Fibroblast of skin of abdomen (primary cell): ENCODE data around the gene ZNF595.
"Not testable (repeated sequence)": the region's sequence is repeated elsewhere in the genome, so short reads cannot be mapped to it uniquely, and the experiment has no call there.

Experiments used
- DNase-seq: peaks from one replicate; pipeline ENCODE4 v3.0.0-alpha.2; 2013

ZNF595 gene

DNA sequence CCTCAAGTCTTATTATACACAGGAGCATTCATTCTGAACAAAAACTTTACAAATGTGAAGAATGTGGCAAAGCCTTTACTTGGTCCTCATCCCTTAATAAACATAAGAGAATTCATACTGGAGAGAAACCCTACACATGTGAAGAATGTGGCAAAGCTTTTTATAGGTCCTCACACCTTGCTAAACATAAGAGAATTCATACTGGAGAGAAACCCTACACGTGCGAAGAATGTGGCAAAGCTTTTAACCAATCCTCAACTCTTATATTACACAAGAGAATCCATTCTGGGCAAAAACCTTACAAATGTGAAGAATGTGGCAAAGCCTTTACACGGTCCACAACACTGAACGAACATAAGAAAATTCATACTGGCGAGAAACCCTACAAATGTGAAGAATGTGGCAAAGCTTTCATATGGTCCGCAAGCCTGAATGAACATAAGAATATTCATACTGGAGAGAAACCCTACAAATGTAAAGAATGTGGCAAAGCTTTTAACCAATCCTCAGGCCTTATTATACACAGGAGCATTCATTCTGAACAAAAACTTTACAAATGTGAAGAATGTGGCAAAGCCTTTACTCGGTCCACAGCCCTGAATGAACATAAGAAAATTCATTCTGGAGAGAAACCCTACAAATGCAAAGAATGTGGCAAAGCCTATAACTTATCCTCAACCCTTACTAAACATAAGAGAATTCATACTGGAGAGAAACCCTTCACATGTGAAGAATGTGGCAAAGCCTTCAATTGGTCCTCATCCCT is 33.6 kb downstream of the ZNF595 start:
- not testable (repeated sequence) for DNase-seq

DNA sequence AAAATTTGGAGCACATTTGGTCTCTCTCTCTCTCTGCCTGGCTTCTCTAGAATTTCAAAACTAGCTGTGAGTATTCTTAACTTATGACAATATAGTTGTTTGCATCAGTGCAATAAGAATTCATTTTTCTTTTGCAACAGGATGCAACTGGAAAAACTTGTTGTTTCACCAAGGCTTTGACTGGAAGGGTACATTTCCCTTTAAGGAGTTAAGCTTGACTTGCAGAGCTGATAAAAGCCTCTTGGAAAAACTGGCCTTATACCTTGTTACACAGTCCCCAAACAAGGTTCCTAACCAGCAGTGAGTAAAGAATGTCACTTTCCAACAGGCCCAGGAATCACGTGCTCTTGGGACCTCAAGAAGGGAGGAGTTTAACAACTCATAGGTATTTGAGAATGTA is 45.3 kb downstream of the ZNF595 start:
- no peak for DNase-seq

DNA sequence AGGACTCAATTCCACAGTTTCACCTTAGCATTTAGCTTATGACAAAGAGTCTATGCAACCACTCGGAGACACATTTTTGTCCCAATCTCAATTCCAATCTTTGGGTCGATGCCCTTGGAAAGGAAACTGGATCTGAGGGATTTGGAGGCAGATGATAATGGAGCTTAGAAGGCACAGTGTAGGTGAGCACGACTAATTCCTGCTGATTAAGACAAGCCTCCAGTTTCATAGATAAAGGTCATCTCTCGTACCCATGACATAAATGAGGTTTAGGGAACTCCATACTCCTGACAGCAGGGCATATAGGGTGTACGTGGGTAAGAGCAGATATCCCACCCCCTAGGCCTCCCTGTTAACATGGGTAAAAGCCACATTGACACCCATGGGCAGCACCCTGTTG is 46.7 kb downstream of the ZNF595 start:
- no peak for DNase-seq

- no peak for DNase-seq
Measured at GRCh38 chr4:107083-107443, 53.9 kb downstream of the ZNF595 start.

DNA sequence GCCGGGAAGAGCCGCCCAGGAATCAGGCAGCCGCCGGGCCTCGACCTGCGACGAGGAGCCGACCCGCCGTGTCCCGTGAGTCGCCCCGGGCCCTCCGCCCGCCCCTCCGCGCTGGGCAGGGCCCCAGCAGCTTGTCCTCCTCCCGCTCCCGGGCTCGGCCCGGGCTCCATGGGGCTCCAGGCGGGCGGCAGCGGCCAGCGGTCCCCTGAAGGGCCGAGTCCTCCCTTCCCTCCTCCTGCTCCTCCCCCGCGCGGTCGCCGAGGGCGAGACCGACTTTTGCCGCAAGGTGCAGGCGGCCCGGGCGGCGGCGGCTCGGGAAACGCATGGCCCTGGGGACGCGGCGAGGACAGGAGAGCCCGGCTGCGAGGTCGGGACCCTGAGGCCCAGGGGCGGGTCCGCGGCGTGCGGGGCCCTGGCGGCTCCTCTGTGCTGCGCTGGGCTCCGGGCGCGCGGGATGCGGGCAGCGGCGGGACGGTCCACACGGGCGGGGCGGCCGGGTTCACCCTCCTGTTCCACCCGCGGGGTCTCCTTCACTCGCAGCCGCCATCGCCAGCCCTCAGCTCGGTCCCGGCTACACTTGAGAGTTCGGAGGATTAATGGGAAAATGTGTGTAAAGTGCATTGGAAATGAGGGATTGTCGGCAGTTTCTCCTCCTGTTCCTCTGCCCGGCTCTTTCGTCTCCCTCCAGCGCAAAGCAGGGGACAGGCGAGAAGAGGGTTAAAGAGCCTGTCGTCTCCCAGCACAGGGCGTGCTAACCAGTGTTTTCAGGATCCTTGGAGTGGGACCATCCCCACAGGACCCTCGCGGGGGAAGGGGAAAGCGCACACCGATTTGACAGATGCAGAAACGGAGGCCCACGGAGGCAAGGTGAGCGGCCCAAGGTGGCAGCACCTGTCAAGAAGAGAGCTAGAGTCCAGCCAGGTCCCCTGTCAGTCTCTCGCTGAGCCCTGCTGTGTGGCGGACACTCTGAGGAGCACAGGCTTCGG is 54.6 kb downstream of the ZNF595 start:
- no peak for DNase-seq

DNA sequence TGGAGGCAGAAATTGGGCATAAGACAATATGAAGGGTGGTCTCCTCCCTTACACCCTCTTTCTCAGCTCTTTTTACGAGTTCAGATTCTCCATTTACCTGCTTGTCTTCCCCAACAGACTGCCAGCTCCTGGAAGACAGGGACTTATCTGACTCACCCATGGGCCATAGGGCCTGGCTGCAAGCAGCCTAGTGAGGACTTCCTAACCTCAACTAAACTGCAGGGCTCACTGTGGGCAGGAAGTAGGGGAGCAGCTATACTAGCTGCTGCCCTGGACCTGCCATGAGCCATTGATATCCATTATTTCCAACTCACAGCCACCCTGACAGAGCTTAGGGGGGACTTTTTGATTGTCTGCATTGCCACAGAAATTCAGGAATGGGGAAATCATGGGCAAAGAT is 59.6 kb downstream of the ZNF595 start:
- no peak for DNase-seq

GRCh38 chr4:113732-114131 is 60.6 kb downstream of the ZNF595 start:
- no peak for DNase-seq

DNA sequence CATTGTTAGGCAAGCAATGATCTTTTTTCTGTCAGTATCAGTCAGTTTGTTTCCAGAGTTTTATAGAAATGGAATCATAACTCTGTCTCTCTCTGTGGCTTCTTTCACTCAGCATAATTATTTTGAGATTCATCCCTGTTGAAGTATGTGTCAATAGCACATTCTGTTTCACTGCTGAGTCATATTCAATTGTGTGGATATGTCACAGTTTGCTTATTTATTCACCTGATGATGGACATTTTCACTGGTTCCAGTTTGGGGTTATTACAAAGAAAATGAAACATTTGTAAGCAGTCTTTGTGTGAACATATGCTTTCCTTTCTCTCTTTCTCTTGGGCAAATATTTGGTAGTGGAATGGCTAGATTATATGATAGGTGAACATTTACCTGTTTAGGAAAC is 61.0 kb downstream of the ZNF595 start:
- DNase-seq: no peak

- no peak for DNase-seq
Measured at GRCh38 chr4:116499-116898, 63.4 kb downstream of the ZNF595 start.

- DNase-seq: no peak
Measured at GRCh38 chr4:120616-121015, 67.5 kb downstream of the ZNF595 start.

DNA sequence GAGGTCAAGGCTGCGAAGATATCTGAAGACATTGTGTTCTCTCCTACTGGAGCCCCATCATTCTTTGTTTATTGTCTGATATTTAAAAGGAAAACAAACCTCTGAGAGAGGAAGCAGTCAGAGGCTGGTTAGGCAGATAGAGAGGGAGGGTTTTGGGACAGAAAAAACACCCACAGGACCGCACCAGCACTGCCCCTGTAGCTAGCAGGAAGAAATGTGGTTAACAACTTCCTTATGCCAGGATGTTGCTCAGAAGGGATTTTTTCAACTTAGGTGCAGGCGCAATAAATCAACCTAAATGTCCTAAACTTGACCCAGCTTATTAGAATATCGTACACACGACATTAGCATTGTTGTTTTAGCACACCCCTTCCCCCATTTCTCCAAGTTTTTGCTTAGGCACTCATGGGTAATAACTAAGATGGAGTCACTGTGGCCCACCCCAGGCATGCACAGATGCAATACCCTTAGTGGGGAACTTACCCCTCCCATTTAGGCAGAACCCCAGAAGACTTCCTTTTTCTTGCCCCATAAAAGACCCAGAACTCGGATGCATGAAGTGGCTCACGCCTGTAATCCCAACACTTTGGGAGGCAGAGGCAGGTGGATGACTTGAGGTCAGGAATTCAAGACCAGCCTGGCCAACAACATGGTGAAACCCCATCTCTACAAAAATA is 68.4 kb downstream of the ZNF595 start:
- DNase-seq: no peak

DNA sequence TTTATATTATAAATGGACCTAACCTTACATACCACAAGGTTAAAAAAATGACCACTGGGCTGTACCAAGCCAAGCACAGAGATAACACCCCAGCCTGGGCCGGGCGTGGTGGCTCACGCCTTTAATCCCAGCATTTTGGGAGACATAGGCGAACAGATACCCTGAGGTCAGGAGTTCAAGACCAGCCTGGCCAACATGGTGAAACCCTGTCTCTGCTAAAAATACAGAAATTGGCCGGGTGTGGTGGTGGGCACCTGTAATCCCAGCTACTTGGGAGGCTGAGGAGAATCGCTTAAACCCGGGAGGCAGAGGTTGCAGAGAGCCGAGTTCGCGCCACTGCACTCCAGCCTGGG is 70.8 kb downstream of the ZNF595 start:
- not testable (repeated sequence) for DNase-seq

DNA sequence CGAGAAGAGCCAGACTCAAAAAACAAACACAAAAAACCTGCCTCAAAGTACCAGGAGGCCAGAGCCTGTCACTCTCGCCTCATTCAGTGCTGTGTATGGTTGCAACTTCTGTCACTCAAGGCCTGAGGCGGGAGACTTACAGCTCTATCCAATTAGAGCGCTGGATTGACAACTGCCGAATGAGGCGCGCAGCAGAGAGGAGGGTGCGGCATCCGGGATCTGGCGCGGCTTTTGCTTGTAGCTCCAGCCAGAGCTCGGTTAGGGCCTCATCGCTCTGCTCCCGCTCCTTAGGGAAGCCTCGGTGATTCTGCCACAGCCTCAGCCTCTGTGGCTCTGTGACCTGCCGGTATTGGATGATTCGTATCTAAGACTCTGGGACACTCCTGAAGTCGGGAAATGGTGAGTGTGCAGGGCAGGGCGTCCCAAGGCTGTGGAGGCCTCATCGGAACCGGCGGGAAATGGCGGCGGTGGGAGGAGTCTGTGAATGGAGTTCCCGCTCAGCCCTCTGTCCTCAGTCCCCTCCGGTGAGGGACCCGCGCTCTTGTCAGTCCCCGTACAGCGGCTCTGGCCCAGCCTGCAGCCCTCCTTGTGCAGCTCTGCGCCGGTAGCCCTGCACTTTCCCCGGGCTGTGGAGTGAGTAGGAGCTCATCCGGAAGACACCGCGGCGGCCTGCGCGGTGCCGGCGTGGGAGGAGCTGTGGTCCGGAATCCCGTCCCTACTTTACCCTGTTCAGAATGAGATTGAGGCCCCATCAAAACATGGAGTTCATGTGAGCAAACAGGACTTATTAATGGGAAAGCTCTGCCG is 71.4 kb downstream of the ZNF595 start, which contains the start of gene ZNF718:
Gene ZNF718, plus strand, starts transcription at position 227 of the 807 bp plus-strand sequence. Its CDS starts 170 bp downstream, at position 397.
- DNase-seq: peak; percentile 96

DNA sequence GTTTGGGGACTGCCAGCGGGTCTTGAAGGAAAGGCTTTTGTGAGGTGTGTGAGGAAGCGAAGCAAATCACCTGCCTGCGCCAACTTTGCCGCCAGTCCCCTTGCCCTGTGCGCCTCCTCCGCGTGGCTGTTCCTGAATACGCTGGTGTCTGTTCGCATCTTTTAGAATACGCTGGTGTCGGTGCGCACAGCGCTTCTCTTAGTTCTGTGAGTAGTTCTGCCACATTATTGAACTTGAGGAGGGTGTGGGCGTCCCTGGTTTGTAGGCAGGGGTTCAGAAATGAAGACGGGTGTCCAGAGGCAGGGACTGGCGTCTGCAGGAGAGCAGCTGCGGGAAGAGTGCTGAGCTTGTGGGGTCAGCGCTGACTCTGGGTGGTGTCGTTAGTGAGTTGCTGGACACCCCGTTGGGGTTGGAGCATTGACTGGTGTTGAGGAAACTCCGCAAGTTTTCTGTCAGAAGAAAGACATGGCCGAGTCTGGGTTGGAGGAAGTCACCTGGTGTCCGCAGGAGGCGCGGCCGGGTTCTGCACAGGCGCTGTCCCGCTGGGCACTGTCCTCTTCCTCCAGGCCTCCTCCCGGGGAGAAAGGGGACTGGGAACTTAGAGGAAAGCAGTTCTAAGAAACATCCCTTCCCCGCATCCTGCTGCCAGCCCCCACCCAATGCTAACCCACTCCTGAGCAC is 72.1 kb downstream of the ZNF595 start:
- no peak for DNase-seq

DNA sequence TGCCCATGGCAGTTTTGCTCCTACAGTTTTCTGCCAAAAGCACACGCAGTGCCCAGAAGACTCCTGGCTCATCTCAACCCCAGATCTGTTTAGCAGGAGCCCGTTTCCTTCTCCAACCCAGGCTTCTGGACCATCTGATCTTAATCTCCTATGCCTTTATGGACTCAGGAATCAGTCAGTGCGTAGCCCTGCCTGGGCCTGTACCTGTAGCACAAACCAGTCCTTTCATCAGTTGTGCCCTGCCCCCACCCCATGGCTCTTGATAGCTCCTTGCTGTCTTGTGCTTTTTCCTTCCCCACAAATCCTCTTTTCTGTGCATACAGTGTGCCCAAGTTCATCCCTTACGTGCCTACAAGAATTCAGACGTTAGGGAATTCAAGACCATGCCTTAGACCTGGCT is 72.7 kb downstream of the ZNF595 start:
- DNase-seq: no peak

- no peak for DNase-seq
Measured at GRCh38 chr4:132483-132882, 79.4 kb downstream of the ZNF595 start.
